ENCODE measurements around the gene MAFG.

DNA sequence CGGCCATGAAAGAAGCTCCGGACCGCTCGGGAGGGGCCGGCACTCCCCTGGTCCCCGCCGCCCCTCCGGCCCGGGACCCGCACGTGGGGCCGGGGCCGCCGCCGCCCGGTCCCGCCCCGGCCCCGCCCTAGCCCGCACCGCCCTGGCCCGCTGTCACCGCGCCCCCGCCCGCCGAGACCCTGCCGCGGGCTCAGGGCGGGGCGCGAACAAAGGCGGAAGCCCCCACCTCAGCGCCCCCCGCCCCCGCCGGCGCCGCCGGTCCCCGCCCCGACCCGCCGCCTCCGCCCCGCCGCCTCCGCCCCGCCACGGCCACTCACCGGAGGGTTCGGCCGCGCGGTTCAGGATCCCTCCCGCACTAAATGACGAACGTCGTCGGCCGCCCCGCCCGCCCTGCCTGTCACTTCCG lies 56.6 kb downstream of the MAFG start, which contains the start of gene ARHGDIA:
- TF ChIP-seq CTCF (conservative IDR thresholded peaks at IDR 0.05; ENCODE audit: low read length) (no peak), EZH2phosphoT487 (IDR thresholded peaks at IDR 0.05; ENCODE audit: borderline replicate concordance, low read depth, low read length) (no peak)

Measured in OCI-LY7 (cell line).